Neural progenitor cell (in vitro differentiated cells): ENCODE data around the gene TBX21.

ENCODE experiments used
- CTCF ChIP-seq: fragments of 200-600 bp; sonication (generic); IDR thresholded peaks from 2 replicates; pipeline ENCODE4 v1.5.1; 2017; ENCODE audit warnings: antibody characterized with exemption, mild to moderate bottlenecking
- EZH2 ChIP-seq: fragments of 200-600 bp; sonication (generic); IDR thresholded peaks from 2 replicates; pipeline ENCODE4 v1.6.1; 2017; ENCODE audit warnings: antibody characterized with exemption, mild to moderate bottlenecking, moderate library complexity
- EZH2phosphoT487 ChIP-seq: fragments of 200-600 bp; sonication (generic); IDR thresholded peaks from 2 replicates; pipeline ENCODE4 v1.6.1; 2017; ENCODE audit warnings: antibody characterized with exemption

GRCh38 chr17:47778184-47778635, 45.2 kb downstream of the TBX21 start:
- no peak for TF ChIP-seq CTCF
- no peak for TF ChIP-seq EZH2
- no peak for TF ChIP-seq EZH2phosphoT487
